Activated CD4-positive, alpha-beta T cell treated with anti-CD3 and anti-CD28 coated beads, Interleukin-2, amount 10 ng/mL, durations not matched to agents 7 days and 5 days (primary cell): ENCODE results near the gene BSN. TPM values are rescaled to one million over a fixed set of nuclear protein-coding genes. Genes with fewer than 3 reads are reported as not detected.

Experiments used
- CTCF ChIA-PET: fragments of 350-600 bp; sonication (Branson Sonifier 250); formaldehyde crosslinking; loops from one replicate; lab custom pipeline; 2021; ENCODE audit warnings: antibody characterized with exemption; lab: Charles Lee
- POLR2A ChIA-PET: fragments of 350-600 bp; sonication (Branson Sonifier 250); formaldehyde crosslinking; loops from one replicate; lab custom pipeline; 2021; ENCODE audit warnings: antibody characterized with exemption; lab: Charles Lee
- DNase-seq: peaks from one replicate; pipeline ENCODE4 v3.0.0-alpha.2; 2020
- H3K27ac Mint-ChIP-seq: one replicate; pipeline ENCODE4 v1.8.0; 2021; ENCODE audit warnings: mild to moderate bottlenecking, moderate library complexity, mixed read lengths
- H3K27me3 Mint-ChIP-seq: one replicate; pipeline ENCODE4 v1.8.0; 2021; ENCODE audit warnings: mixed read lengths
- H3K36me3 Mint-ChIP-seq: one replicate; pipeline ENCODE4 v1.8.0; 2021; ENCODE audit warnings: low read depth, mixed read lengths
- H3K4me1 Mint-ChIP-seq: one replicate; pipeline ENCODE4 v1.8.0; 2021; ENCODE audit warnings: mixed read lengths
- H3K4me3 Mint-ChIP-seq: one replicate; pipeline ENCODE4 v1.8.0; 2021; ENCODE audit warnings: mild to moderate bottlenecking, moderate library complexity, mixed read lengths
- H3K9me3 Mint-ChIP-seq: one replicate; pipeline ENCODE4 v1.8.0; 2021; ENCODE audit warnings: mixed read lengths
- total RNA-seq, 2 experiments: library from RNA; stranded (reverse); gene quantifications; one replicate each; pipeline ENCODE4 v1.2.3, GENCODE V29; 2021

The BSN gene
- total RNA-seq, 2 experiments from 2014 or later = 0.06 to 0.07 TPM

DNA sequence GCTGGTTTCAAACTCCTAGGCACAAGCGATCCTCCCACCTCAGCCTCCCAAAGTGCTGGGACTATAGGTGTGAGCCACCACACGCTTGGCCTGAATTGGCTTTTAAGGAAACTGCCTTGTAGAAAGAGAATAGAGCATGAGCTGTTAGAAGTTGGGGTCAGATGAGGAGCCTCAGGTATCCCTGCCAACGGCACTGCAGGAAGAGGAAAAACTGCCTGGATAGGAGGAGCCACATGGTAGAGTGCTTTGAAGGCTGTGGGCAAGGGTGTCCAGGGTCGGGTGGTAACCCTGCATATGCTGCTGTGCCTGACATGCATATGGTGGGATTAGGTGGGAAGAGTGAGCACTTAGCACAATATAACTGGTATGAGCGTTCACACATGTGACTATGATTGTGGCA, 55.0 kb downstream of the BSN start:
- H3K27ac Mint-ChIP-seq = no peak overlapping the region
- CTCF ChIA-PET = interaction anchor here (0.6 to 1.1 kb wide), 3 partner anchors 57 to 518 kb away, joined by 3 to 4 read pairs (median 3); no protein-coding TSS in a partner anchor
- no peak for DNase-seq

DNA sequence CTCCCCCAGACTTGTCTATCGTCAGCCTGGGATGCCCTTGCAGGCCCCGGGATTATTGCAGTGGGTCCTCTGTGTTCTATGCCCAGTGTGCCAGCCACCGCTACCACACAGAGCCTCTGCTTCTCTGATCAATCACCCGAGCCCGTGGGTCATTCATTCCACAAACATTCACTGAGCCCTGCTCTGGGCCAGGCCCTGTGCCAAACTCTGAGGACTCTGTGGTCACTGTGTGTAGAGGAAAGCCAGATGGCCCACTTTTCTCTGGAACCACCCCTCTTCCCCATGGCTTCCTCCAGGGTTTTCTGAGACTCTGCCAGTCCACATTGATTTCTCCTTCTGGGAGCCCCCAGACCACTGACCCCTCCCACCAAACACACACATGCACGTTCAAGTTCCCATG, 55.5 kb downstream of the BSN start:
- H3K4me3 Mint-ChIP-seq = no peak overlapping the region

More for the DNA sequence above, 55.0 kb downstream of the BSN start:
- POLR2A ChIA-PET = no interaction called here
- peaks cover 3% of the 10 kb centered on the region for H3K4me1 Mint-ChIP-seq
- peaks cover 3% of the 10 kb centered on the region for H3K9me3 Mint-ChIP-seq
- H3K4me3 Mint-ChIP-seq = no peak overlapping the region
- no peaks in the 10 kb centered on the region for H3K27me3 Mint-ChIP-seq
- H3K36me3 Mint-ChIP-seq = no peaks in the 10 kb centered on the region

DNA sequence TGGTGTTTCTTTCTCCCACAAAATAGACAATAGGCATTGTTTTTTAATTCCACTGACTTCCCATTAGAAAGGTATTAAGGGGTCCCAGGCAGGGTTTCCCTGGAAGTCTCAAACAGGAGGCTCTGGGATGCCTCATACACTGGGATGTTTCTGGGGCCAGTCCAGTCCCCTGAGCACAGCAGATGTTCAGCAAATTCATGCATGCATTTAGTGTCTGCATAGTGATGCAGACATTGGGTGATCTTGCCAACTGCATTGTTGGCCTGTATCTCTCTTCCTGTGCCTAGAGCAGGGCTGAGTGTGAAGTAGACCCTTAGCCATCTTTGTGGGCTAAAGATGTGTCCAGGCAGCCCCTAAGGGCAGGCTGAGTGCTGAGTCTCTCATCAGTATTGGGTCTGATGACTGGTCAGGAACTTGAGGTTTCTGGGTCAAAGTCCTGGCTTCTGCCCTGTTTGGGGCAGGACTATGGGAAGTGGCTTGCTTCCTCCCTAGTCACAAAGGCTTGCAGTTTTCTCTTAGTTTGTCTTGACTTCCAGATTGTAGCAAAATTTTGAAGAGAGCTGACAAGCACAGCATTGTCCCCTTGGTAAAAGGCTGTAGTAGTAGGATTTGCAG, 56.5 kb downstream of the BSN start:
- Mint-ChIP-seq H3K27ac (no peak overlapping the region), H3K36me3 (no peaks in the 10 kb centered on the region), H3K4me3 (no peak overlapping the region), H3K4me1 (no peaks in the 10 kb centered on the region), H3K27me3 (no peaks in the 10 kb centered on the region), H3K9me3 (peaks cover 3% of the 10 kb centered on the region)
- POLR2A ChIA-PET = no interaction called here
- CTCF ChIA-PET = no interaction called here
- DNase-seq = no peak

More for the DNA sequence above, 55.5 kb downstream of the BSN start:
- ChIA-PET POLR2A (no interaction called here), CTCF (interaction anchor here (1.1 kb wide), 1 partner anchor 56 kb away, joined by 3 read pairs; no protein-coding TSS in a partner anchor)
- DNase-seq = no peak
- H3K9me3 Mint-ChIP-seq = peaks cover 3% of the 10 kb centered on the region
- no peaks in the 10 kb centered on the region for H3K36me3 Mint-ChIP-seq
- no peak overlapping the region for H3K27ac Mint-ChIP-seq
- no peaks in the 10 kb centered on the region for H3K4me1 Mint-ChIP-seq
- no peaks in the 10 kb centered on the region for H3K27me3 Mint-ChIP-seq

DNA sequence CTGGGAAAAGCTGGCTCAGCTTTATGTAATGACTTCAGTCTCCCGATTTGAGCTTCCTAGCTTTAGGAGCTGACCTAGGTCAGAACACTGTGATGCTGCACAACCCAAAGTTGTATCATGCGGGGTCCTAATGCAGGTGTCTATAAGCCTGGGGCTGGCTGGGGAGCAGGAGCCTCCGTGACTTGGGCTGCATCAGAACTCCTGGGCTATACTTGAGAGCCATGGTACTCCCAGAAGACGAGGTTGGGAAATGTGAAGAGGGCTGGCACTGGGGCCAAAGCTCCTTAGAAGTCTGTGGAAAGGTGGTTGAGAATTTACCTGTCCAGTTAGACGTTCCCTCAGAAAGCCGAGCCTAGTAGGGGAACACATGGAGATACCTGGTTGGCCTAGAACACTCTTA, 57.0 kb downstream of the BSN start:
- no peak overlapping the region for H3K4me3 Mint-ChIP-seq
- H3K4me1 Mint-ChIP-seq = no peaks in the 10 kb centered on the region
- CTCF ChIA-PET = interaction anchor here (0.7 to 1.0 kb wide), 2 partner anchors 8 to 58 kb away, joined by 3 read pairs; no protein-coding TSS in a partner anchor
- peaks cover 3% of the 10 kb centered on the region for H3K9me3 Mint-ChIP-seq
- H3K27me3 Mint-ChIP-seq = no peaks in the 10 kb centered on the region
- H3K27ac Mint-ChIP-seq = no peak overlapping the region
- no peak for DNase-seq
- no peaks in the 10 kb centered on the region for H3K36me3 Mint-ChIP-seq
- POLR2A ChIA-PET = no interaction called here

DNA sequence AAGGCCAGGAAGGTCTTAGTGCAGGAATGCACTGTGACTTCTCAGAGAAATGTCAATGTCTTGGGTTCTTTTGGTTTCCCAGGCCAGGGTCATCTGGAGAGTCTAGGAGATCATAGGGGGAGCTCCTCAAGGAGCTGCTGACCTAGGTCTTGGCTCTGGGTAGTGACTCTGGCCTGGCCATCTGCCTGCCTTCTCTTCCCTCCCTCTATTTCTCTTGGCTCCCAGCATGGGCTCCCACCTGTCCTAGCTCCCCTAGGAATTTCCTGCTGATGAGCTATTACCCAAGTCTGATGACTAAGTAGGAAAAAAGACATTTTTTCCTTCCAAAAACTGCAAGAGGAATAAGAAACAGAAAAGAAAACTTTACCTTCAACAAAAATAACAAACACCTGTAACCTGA, 57.4 kb downstream of the BSN start:
- ChIA-PET CTCF (interaction anchor here (0.7 to 1.0 kb wide), 2 partner anchors 9 to 59 kb away, joined by 3 read pairs; no protein-coding TSS in a partner anchor), POLR2A (no interaction called here)
- H3K27me3 Mint-ChIP-seq = no peaks in the 10 kb centered on the region
- no peak for DNase-seq
- H3K4me3 Mint-ChIP-seq = no peak overlapping the region
- H3K9me3 Mint-ChIP-seq = peaks cover 3% of the 10 kb centered on the region
- no peaks in the 10 kb centered on the region for H3K36me3 Mint-ChIP-seq
- H3K27ac Mint-ChIP-seq = no peak overlapping the region
- no peaks in the 10 kb centered on the region for H3K4me1 Mint-ChIP-seq

DNA sequence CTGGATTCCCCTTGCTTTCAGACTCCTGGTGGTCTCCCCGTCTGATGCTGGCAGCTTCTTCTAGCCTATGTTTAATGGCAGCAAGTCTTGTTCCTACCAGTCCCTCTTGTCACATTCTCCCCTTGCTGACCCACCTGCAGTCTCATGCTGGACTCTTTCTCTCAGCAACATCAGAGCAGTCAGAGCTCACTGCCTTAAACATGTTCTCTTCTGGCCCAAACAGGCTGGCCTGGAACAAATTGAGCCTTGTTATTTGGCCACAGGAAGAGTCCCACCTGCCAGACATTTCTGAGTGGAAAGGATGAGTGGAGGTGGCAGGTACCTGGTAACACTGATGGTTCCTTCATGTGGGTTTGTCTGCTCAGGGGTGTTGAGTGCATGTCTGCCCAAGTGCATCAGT, 60.7 kb downstream of the BSN start:
- CTCF ChIA-PET = no interaction called here

DNA sequence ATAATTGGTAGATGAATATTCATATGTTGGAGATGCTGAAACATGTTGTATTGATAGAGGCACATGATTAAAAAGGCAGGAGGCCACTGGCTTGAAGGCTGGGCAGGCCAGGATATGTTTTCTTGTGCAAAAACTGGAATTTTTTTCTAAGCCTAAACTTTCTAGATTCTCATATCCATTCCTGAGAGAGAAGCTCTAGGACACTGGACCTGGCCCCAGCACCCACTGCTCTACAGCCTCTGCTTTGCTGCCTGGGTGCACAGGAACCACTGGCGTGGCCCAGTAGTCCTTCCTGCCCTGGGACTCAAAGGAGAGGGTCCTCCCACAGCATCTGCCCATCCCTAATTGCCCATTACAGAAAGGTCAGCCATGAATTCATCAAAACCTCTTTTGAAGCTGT, 61.8 kb downstream of the BSN start:
- Mint-ChIP-seq H3K27ac (no peak overlapping the region), H3K9me3 (peaks cover 3% of the 10 kb centered on the region), H3K36me3 (no peaks in the 10 kb centered on the region), H3K4me3 (no peak overlapping the region), H3K4me1 (no peaks in the 10 kb centered on the region), H3K27me3 (peaks cover 3% of the 10 kb centered on the region)
- DNase-seq = no peak
- ChIA-PET CTCF (no interaction called here), POLR2A (no interaction called here)

More for the DNA sequence above, 60.7 kb downstream of the BSN start:
- DNase-seq = no peak
- Mint-ChIP-seq H3K4me3 (no peak overlapping the region), H3K27me3 (no peaks in the 10 kb centered on the region), H3K27ac (no peak overlapping the region), H3K4me1 (no peaks in the 10 kb centered on the region), H3K9me3 (peaks cover 3% of the 10 kb centered on the region), H3K36me3 (no peaks in the 10 kb centered on the region)
- POLR2A ChIA-PET = no interaction called here

DNA sequence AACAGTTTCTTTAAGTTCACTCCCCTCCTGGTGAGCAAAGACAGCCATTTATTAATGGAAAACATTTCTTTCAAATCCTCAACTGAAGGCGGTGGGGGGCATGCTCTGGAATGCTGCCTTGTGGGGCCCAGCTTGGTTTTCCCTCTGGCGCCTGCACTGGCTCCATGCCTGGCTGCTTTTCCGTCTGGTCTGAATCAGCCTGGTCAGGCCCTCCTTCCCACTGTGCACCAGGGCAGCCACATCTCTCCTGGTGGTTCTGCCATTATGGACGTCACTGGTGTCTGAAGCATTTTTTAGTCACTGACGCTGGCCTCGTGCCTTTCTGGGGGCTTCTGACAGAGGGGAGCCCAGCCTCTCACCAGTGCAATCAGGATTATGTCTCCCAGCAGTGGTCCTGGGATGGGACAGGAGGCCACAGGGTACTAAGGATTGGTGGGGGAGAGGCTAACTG, 62.2 kb downstream of the BSN start:
- Mint-ChIP-seq H3K27me3 (peaks cover 7% of the 10 kb centered on the region), H3K36me3 (no peaks in the 10 kb centered on the region), H3K27ac (no peak overlapping the region), H3K4me3 (no peak overlapping the region), H3K9me3 (peaks cover 3% of the 10 kb centered on the region), H3K4me1 (no peaks in the 10 kb centered on the region)
- DNase-seq = no peak
- ChIA-PET CTCF (no interaction called here), POLR2A (no interaction called here)

DNA sequence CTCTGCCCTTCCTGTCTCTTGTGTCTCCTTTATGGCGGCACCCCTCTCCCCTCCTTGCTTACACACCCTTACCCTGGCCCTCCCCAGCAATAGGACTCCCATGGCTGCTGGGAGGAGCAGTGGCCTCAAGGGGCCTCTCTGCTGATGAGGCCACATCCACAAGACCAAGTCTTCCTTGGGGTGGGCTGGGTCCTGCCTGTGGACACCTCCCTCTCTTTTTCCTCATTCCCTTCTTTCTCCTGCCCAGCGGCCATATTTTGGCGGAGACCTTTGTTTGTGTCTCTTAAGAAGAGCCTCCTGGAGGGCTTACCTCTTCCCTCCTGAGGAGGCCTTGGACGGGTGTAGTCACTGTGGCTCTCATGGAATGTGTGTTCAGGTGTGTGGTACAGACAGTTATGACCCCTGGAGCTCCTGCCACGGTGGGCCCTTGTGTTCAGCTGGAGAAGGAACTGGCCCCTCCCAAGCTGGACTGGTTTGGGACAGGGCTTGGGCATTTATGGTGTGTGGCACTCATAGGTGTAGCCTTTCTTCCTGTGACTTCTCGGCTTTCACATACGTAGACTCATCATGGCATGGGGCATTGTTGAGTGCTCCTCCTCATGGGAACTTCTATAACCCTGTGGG, 63.2 kb downstream of the BSN start:
- Mint-ChIP-seq H3K9me3 (no peaks in the 10 kb centered on the region), H3K36me3 (no peaks in the 10 kb centered on the region), H3K27me3 (peaks cover 11% of the 10 kb centered on the region), H3K27ac (no peak overlapping the region), H3K4me3 (no peak overlapping the region), H3K4me1 (no peaks in the 10 kb centered on the region)
- ChIA-PET POLR2A (interaction anchor here (0.6 kb wide), 1 partner anchor 311 kb away, joined by 5 read pairs; no protein-coding TSS in a partner anchor), CTCF (no interaction called here)
- no peak for DNase-seq

DNA sequence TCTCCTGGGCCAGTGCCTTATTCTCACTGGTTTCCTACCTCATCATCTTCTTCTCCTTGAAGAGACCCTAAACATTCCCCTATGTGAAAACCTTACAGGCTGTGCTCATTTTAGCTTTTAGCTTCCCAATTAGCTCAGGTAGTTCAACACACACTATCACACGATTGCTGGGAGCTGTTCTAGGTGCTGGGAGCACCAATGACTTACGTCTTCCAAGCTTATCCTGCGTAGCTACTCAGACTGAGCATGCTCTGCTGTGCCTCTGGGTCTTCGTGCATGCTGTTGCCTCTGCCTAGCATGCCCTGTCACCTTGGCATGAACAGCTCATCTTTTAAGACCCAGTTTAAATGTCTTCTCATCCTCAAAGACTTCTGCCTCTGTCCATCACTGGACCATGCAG, 64.1 kb downstream of the BSN start:
- peaks cover 11% of the 10 kb centered on the region for H3K27me3 Mint-ChIP-seq
- no peaks in the 10 kb centered on the region for H3K9me3 Mint-ChIP-seq
- no peak for DNase-seq
- ChIA-PET CTCF (no interaction called here), POLR2A (no interaction called here)
- no peak overlapping the region for H3K4me3 Mint-ChIP-seq
- H3K36me3 Mint-ChIP-seq = no peaks in the 10 kb centered on the region
- no peaks in the 10 kb centered on the region for H3K4me1 Mint-ChIP-seq
- H3K27ac Mint-ChIP-seq = no peak overlapping the region

DNA sequence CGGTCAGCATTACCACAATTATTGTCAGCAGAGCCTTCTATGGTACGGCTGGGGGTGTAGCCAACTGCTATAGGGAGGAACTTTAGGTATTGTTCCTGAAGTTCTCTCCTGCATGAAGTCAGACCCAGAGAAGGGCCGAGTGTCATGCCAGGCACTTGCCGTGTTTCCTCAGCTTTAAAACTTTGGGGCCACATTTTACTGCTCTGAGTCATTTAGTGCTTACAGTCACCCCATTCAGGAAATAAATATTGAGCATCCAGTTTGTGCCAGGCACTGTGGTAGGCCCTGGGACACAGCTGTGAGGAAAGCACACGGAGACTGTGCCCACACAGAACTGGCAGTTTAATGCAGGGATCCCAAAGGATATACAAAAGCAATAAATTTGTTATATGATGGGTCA, 65.4 kb downstream of the BSN start:
- no peaks in the 10 kb centered on the region for H3K36me3 Mint-ChIP-seq
- POLR2A ChIA-PET = no interaction called here

DNA sequence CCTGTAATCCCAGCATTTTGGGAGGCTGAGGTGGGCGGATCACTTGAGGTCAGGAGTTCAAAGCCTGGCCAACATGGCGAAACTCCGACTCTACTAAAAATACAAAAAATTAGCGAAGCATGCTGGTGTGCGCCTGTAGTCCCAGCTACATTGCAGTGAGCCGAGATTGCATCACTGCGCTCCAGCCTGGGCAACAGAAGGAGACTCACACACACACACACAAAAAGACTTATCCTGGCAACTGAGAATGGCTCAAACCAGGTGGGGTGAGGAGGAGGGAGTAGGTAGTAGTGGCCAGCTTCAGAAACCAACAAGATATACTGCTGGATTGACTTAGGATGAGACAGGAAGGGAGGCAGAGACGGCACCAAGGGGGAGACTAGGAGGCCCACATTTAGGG, 66.5 kb downstream of the BSN start:
- H3K27me3 Mint-ChIP-seq = peaks cover 11% of the 10 kb centered on the region
- H3K4me3 Mint-ChIP-seq = no peak overlapping the region
- no peaks in the 10 kb centered on the region for H3K9me3 Mint-ChIP-seq
- CTCF ChIA-PET = no interaction called here
- H3K27ac Mint-ChIP-seq = no peak overlapping the region
- DNase-seq = no peak
- POLR2A ChIA-PET = no interaction called here
- no peaks in the 10 kb centered on the region for H3K4me1 Mint-ChIP-seq
- no peaks in the 10 kb centered on the region for H3K36me3 Mint-ChIP-seq

More for the DNA sequence above, 65.4 kb downstream of the BSN start:
- no peak for DNase-seq
- H3K27me3 Mint-ChIP-seq = peaks cover 11% of the 10 kb centered on the region
- H3K27ac Mint-ChIP-seq = no peak overlapping the region
- H3K9me3 Mint-ChIP-seq = no peaks in the 10 kb centered on the region
- H3K4me1 Mint-ChIP-seq = no peaks in the 10 kb centered on the region
- no peak overlapping the region for H3K4me3 Mint-ChIP-seq
- CTCF ChIA-PET = interaction anchor here (0.6 kb wide), 1 partner anchor 326 kb away, joined by 3 read pairs; no protein-coding TSS in a partner anchor

DNA sequence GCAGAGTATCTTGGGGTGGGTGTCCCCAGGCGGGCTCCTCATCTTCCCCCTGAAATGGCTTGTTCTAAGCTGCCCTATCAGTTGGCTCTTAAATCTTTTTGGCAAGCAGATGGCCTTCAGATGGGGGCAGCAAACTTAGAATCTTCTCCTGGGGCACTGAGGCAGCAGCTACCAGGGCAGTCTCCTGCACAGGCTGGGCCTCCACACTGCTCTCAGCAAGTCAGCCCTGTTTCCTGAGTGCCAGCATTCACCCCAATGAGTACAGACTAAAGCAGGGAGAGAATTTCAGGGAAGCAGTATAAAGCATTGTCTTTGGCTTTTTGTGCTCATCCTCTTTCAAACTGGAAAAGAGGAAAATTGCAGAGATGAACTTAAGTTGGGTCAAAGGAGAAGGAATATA, 68.8 kb downstream of the BSN start:
- H3K27me3 Mint-ChIP-seq = peaks cover 11% of the 10 kb centered on the region
- CTCF ChIA-PET = no interaction called here

More for the DNA sequence above, 68.8 kb downstream of the BSN start:
- no peak overlapping the region for H3K27ac Mint-ChIP-seq
- peaks cover 9% of the 10 kb centered on the region for H3K4me1 Mint-ChIP-seq
- H3K36me3 Mint-ChIP-seq = no peaks in the 10 kb centered on the region
- no peaks in the 10 kb centered on the region for H3K9me3 Mint-ChIP-seq
- no peak overlapping the region for H3K4me3 Mint-ChIP-seq
- POLR2A ChIA-PET = no interaction called here
- no peak for DNase-seq
